HT1080 (cell line): ENCODE measurements around the gene COQ4. TPM values are rescaled to one million over a fixed set of nuclear protein-coding genes. Genes with fewer than 3 reads are reported as not detected.
"Not testable (repeated sequence)": the region's sequence is repeated elsewhere in the genome, so short reads cannot be mapped to it uniquely, and the experiment has no call there.

Experiments
- DNase-seq: peaks from one replicate; pipeline ENCODE4 v3.0.0-alpha.2; 2015; ENCODE audit warnings: low read depth
- total RNA-seq: library from RNA; depleted of rRNA; stranded (reverse); fragments of >200 nt; shearing (Covaris generic); gene quantifications from 2 replicates; pipeline ENCODE4 v1.2.3, GENCODE V29; 2014

COQ4 gene
- total RNA-seq, 1 experiment from 2014 or later: 77.9 TPM

DNA sequence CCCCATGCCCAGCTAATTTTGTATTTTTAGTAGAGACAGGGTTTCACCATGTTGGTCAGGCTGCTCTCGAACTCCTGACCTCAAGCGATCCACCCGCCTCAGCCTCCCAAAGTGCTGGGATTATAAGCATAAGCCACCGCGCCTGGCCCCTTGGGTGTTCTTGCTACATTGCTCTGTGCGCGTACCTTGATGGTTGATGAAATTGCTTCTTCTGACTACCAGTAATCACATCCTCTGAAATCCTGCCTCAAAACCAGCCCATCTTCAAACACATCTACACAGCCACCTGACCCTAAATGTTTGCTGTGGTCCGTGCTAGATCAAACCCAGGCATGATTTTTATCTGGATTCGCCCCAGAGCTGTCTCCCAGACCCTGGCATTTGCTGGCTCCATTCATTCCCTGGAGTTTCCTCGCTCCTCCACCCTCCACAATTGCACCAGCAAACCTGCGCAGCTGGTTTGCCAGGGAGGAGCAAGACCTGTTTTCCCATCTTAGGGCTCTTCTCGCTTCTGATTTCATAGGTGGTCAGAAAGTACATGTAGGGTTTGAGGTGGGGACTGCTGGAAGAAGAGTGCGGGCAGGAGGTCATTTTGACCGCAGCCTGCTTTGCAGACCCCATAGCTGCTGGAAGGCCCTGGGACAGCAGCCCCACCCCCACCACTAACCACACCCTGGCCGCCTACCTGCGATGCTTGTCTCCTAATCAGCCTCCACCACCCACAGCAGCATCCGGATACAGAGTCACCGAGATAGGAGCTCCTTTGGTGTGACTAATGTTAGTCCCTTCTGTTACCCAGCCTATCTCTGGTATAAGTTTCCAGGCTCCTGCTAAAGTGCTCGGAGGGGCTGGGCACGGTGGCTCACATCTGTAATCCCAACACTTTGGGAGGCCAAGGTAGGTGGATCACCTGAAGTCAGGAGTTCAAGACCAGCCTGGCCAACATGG, 23.8 kb upstream of the COQ4 start:
- DNase-seq: no peak

DNA sequence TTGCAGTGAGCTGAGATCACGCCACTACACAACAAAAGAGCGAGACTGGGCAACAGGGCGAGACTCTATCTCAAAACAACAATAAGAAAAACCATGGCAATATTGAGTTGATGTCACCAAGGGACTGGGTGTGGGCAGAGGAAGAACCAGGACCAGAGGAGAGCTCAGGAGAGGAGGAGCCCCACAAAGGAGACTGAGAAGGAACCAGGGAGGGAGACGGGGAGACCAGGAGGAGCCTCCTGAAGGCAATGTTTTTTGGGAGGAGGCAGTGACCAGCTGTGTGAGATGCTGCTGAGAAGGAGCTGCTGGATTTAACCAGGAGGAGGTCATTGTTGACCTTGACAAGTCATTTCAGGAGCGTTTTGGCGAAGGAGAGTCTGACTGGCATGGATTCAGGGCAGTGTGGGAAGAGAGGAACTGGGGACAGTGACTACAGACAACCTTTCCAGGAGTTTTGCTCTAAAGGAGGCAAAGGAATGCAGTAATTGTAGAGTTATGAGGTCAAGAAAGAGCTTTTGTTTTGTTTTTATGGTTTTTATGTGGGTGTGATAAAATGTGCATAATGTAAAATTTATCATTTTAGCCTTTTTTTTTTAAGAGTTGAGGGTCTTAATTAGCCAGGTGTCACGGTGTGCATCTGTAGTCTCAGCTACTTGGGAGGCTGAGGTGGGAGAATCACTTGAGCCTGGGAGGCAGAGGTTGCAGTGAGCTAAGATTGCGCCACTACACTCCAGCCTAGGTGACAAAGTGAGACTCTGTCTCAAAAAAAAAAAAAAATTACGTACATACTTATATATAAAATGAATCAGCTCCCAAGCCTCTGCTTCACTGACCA, 18.3 kb upstream of the COQ4 start:
- DNase-seq: no peak

DNA sequence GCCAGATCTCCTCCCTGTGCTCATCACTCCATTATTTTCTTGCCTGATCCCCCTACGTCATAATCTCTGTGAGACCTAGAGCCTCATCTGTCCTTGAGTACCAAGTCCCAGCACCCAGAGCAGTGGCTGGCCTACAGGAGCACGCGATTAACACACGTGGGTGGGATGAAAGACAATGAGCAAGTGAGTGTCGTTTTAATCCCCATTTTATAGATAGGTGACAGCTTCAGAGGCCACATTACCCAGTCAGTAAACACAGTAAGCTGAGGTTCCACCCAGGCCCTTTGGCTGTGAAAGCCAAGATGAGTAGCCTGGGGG, 17.7 kb upstream of the COQ4 start:
- no peak for DNase-seq

DNA sequence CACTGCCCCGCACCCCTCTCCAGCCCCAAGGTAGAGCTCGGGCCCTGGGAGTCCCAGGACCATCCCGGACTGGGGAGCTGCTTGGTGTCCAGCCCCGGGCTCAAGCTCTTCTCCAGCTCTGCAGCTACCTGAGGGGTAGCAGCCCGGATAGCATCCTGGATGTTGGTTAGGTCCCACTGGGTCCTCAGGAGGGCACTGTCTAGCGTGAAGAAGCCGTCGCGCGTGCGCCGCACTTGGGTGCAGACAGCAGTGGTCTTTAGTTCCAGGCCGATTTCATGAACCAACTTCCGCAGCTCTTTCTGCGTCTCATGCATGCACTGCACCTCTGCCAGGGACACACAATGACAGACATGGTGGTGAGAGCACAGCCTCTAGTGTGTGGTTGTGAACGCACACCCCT, 13.1 kb upstream of the COQ4 start:
- no peak for DNase-seq

DNA sequence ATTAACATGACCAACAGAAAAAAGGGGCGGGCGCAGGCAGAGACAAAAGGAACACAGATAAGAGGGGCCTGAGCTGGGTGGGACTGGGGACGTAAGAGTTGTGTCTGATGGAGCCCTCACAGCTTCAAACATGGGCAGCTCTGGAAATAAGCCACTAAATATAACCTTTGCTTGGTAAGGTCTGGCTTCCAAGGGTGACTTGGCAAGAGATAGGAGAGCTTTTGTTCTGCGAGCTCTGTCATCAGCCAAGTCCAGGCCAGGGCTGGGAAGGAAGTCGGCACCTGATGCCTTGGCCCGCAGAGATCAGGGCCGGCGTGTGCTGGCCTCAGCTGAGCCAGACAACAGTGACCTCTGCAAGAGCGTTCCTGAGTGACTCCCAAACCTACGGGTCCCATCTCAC, 12.2 kb upstream of the COQ4 start:
- DNase-seq: no peak

DNA sequence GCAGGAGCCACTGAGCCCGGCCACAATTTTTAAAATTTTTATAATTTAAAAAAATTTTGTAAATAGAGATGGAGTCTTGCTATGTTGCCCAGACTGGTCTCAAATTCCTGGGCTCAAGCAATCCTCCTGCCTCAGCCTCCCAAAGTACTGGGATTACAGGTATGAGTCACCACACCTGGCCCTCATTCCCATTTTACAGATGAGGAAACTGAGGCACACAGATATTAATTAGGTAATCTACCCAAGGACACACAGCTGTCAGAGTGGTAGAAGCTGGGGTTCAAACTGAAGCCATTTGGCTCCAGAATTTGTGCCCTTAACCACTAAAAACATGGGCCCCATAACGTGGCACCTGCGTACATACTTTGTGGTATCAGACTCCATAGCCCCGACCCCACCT, 7.9 kb upstream of the COQ4 start:
- DNase-seq: no peak

DNA sequence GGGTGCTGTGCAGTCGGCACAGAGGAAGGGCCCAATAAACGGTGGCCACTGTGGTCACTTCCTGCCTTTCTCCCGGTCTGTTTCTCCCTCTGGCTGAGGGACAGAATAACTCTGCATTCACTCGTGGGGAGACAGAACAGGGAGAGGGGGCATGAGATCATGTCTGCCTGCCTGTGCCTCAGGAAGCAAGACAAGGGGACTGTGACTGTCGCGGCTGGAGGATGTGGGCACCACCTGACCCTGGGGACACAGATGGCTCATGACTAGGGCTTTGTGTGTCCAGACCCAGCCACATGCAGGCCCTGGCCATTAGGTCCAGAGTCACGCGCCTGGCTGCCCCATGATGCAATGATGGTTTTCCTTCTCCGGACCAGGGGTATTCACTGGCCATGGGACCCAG, 6.2 kb upstream of the COQ4 start:
- no peak for DNase-seq

DNA sequence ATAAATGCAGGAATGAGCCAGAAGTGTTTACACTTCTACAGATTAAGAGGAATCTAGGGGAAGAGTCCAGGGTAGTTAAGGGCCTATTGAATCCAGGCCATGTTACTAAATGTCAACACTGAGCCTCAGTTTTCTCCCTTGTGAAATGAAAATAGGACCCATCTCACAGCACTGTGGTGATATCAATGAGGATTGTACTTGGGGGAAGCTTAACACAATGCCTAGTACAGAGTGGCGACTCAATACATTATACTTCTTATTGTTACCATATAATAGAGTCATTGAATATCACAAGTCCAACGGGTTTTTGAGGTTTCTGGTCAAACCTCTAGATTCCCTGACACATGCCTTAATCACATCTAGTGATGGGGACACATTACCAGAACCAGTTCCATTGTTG, 5.0 kb upstream of the COQ4 start:
- no peak for DNase-seq

DNA sequence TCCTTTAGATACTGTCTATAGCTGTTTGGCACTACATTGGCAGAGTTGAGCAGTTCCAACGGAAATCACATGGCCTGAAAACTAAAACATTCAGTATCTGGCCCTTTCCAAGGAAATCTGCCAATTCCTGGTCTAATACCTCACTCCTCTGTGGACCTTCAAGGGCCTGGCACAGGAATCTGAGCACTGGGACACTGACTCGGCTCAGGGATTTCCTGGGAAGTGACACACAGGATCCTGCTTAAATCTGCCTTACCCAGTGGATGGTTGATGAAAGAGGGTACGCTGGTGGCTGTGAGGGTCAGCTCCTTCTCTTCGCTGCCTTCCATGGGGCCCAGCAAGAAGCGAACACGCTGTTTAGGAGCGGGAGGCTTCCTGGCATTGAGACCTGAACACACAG, 1.3 kb upstream of the COQ4 start:
- DNase-seq: no peak

DNA sequence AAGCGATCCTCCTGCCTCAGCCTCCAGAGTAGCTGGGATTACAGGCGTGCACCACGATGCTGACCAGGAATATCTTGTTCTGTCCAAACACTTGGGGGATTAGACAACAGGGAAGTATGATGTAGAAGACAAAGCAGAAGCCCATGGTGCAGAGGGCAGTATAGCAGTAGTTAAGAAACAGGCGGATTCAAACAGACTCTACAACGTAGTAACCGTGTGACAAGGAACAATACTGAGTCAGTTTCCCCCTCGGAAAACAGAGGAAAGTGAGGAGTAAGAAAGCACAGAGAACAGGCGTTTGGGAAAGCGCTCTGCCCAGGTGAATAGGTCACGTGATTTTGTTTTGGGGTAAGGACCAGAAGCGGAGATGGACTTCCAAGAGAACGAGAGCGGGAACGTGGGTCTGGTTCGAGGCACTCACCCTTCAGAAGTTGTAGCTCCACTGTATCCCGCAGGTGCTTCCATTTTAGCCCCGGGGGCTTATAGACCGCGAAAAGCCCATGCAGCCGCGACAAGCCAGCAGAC, 698 bp upstream of the COQ4 start:
- no peak for DNase-seq

DNA sequence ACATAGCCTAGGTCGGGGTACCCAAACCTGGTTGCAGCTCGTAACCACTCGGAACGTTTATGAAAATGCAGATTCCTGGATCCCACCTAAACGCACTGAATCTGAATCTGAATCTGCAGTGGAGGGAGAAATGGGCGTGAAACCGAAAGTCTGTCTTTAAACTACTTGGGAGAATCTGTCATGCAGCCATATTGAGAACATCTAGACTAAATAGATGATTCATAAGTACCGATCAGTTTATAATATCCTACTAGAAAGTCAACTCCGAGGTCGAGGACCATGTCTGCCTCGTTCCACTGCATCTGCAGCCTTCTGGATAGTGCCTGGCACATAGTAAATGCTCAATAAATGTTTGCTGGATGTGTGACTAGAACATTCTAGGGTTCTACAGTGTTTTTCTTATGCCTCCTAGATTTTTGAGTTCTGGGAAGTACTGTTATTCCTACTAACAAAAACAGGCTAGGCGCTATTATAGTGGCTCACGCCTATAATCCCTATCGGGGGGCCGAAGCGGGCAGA, 632 bp downstream of the COQ4 start:
- no peak for DNase-seq

DNA sequence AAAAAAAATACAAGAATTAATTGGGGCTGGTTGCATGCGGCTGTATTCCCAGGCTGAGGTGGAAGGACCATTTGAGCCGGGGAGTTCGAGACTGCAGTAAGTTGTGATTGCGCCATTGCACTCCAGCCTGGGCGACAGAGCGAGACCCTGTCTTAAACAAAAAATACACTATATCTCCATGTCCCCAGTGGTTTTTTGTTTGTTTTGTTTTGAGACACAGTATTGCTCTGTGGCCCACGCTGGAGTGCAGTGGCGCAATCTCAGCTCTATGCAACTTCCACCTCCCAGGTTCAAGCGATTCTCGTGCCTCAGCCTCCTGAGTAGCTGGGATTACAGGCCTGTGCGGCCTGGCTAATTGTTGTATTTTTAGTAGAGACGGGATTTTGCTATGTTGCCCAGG, 1.2 kb downstream of the COQ4 start:
- DNase-seq: no peak

DNA sequence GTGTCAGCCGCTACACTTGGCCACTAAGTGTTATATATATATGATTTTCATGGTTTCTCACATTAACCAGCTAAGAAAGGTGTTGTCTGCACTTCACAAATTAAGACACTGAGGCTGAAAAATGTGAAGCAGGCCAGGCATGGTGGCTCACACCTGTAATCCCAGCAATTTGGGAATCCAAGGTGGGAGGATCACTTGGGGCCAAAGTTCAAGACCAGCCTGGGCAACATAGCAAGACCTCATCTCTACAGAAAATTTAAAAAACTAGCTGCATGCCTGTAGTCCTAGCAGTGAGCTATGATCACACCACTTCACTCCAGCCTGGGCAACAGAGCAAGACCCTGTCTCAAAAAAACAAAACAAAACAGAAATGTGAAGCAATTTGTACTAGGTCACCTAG, 1.8 kb downstream of the COQ4 start:
- no peak for DNase-seq

DNA sequence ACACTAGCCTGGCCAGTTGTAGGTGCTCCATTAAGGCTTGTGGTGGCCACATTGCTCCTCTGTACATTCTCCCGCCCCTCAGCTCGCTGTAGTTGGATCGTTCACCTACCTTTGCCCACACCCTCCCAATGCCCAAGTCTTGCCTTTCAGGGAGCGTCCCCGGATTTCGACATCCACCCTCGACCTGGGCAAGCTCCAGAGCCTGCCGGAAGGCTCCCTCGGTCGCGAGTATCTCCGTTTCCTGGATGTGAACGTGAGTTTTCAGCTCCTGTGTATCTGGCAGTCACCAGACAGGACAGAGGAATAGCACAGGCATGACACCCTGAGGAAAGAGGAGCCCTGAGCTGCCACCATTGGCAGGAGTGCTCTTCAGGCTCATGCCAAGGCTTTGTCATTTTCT, 3.0 kb downstream of the COQ4 start:
- no peak for DNase-seq

DNA sequence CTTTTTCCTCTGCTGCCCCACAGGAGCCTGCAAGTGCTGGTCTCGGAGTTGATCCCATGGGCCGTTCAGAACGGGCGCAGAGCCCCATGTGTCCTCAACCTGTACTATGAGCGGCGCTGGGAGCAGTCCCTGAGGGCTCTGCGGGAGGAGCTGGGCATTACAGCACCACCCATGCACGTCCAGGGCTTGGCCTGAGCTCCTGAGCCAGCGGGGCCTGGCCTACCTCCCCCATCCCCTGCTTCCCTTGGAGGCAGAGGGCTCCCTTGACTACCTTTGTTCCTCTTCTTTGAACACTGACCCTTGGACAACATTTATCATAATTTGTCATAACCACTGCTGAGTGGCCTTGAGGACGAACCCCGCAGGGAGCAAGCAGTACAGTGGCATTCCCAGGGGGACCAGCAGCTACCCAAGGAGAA, 10.8 kb downstream of the COQ4 start:
- DNase-seq: no peak

DNA sequence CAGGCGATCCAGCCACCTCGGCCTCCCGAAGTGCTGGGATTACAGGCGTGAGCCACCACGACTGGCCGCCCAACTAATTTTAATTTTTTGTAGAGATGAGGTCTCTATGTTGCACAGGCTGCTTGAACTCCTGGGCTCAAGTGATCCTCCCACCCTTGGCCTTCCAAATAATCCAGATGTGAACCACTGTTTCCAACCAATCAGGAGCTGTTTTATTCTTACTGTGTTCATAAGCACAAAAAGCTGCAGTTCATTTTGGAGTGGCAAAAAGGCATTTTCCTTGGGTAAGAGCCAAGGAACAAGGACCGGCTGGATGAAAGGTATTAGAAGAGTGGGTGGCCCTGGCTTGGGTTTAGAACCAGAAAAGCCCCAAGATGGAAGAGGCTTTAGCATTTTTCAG, 12.5 kb downstream of the COQ4 start:
- no peak for DNase-seq

DNA sequence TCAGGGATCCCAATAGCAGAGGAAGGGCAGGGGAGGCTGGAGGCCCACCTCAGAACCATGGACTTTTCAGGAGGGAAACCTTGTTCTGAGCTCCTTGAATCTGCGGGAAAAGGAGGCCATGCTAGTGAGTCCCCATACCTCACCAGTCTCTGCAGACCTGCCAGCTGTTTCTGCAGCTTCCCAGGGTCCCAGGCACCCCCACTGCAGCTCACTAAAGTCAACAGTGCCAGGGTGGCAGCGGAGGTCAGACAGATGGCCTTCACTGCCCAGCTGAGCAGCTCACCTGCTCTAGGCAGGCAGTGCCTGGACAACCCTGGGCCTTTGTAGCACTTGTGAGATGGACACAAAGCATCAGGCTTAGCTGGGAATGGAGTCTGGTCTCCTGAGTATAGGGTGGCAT, 13.3 kb downstream of the COQ4 start:
- DNase-seq: no peak

DNA sequence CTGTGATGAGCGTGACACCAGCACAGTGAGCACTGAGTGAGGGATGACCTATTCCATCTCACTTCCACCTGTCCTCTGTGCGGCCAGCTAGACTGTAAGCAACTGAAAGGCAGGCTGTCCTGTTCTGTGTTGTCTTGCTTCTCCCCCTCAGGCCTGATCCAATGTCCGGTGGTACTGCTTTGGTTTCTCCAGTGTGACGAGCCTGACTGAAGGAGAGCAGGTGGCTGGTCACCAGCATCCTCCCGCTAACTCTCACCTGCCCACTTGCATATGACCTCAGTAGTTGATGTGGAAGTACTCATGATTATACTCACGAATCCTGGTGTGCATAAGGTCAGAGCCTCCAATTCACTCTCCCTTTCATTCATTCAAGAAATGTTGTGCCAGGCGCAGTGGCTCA, 15.3 kb downstream of the COQ4 start:
- DNase-seq: no peak

DNA sequence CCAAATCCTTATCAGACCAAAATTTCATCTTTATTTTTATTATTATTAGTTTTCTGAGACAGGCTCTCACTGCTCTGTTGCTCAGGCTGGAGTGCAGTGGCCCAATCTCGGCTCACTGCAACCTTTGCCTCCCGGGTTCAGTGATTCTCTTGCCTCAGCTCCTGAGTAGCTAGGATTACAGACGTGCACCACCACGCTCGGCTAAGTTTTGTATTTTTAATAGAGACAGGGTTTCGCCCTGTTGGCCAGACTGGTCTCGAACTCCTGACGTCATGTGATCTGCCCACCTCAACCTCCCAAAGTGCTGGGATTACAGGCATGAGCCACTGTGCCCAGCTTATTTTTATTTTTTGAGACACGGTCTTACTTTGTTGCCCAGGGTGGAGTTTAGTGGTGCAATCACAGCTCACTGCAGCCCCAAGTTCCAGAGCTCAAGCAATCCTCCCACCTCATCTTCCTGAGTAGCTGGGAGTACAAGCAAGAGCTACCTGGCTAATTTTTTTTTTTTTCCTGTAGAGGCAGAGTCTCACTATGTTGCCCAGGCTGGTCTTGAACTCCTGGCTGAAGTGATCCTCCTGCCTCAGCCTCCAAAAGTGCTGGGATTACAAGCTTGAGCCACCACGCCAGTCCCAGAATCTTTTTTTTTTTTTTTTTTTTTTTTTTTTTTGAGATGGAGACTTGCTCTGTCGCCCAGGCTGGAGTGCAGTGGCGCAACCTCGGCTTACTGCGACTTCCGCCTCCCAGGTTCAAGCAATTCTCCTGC, 16.4 kb downstream of the COQ4 start:
- not testable (repeated sequence) for DNase-seq

DNA sequence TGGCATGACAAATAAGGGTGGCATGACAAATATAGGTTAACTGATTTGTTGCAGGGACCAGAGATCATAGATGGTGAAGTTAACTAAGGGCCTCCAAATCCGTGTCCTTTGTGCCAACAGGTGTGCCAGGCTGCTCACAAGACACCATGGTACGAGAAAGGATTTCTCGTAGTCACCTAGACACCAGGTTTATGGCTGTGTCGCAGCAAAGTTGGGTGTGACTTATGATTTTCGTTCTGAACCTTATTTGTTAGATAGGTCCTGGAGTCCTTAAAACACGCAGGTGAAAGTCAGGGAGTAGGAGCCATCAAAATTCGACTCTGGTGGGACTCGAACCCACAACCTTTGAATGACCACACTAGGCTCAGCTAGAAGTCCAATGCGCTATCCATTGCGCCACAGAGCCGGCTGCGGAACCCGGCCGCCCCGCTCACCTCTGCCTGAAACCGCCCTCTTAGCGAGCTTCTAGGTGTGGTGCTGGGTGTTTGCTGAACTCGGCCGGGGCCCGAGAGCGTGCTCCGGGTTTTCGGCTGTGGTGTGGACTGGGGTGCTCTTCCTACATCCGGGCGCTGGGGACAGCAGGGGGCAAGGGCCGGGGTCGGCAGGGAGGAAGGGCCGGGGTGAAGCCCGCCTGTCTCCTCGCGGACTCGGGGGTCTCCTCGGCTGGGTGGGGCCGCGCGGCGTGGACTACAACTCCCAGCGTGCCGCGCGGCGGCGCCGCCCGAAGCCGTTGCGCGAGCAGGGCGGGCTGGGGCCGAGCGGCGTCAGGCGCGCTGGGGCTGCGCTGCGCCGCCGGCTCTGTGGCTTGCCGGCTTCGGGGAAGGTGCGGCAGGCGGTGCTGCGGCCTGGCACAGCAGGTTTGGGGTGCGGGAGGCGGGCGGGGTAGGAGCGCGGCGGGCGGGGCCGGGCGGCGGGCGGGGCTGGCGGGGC, 17.4 kb downstream of the COQ4 start, which contains the start of gene SLC27A4:
Gene SLC27A4 (plus strand): TSS at position 767 of the 930 bp plus-strand sequence. CDS start 2,606 bp downstream, outside the sequence.
- peak; percentile 95 for DNase-seq
